Endothelial cell of umbilical vein (primary cell): ENCODE results near the gene COL5A1. TPM values are rescaled to one million over a fixed set of nuclear protein-coding genes. Genes with fewer than 3 reads are reported as not detected.

ENCODE experiments used
- BruUV-seq: library from RNA; stranded (reverse); fragments of 400-500 nt; replicated peaks from 2 replicates; lab custom pipeline; 2021; lab: Mats Ljungman, UMichigan
- CTCF ChIA-PET: fragments of 300-600, 350-600 bp; sonication (Branson Sonifier 250); formaldehyde crosslinking; loops from one replicate; lab custom pipeline; 2021; ENCODE audit warnings: antibody characterized with exemption, inconsistent platforms; lab: Charles Lee
- POLR2A ChIA-PET: fragments of 300-600, 350-600 bp; sonication (Branson Sonifier 250); formaldehyde crosslinking; loops from one replicate; lab custom pipeline; 2021; ENCODE audit warnings: antibody characterized with exemption, inconsistent platforms; lab: Charles Lee
- DNase-seq: peaks from one replicate; pipeline ENCODE4 v3.0.0-alpha.2; 2011; ENCODE audit warnings: low read depth, low spot score
- FAIRE-seq: peaks from 2 replicates; lab custom pipeline; 2011; peaks lifted over from hg19 to GRCh38; lab: Jason Lieb, UNC
- H2AFZ ChIP-seq: 2 replicates; pipeline ENCODE4 v1.6.0; 2012; ENCODE audit warnings: low read depth, low read length, control low read depth, inconsistent platforms
- H3K27ac ChIP-seq: 2 replicates; pipeline ENCODE4 v1.5.1; 2011; ENCODE audit warnings: low read depth, mild to moderate bottlenecking, control low read depth, low read length, moderate library complexity; ENCODE audit not compliant: insufficient read depth
- H3K27me3 ChIP-seq, 2 experiments: 2 replicates each; pipeline versions ENCODE4 v1.6.0 to v1.6.1; 2011; ENCODE audit warnings: low read length in 2 of 2, mixed read lengths in 1 of 2; ENCODE audit not compliant: control insufficient read depth in 2 of 2, insufficient read depth in 2 of 2
- H3K36me3 ChIP-seq, 2 experiments: 2 replicates in 1 of 2; 3 replicates in 1 of 2; pipeline ENCODE4 v1.5.1; 2011; ENCODE audit warnings: low read length in 2 of 2, mild to moderate bottlenecking in 1 of 2, moderate library complexity in 1 of 2; ENCODE audit not compliant: control insufficient read depth in 2 of 2, insufficient read depth in 2 of 2; ENCODE audit errors: extremely low read depth in 1 of 2
- H3K4me1 ChIP-seq: 3 replicates; pipeline ENCODE4 v1.5.1; 2011; ENCODE audit warnings: mild to moderate bottlenecking, low read length; ENCODE audit not compliant: control insufficient read depth, insufficient read depth; ENCODE audit errors: extremely low read depth
- H3K4me2 ChIP-seq: 2 replicates; pipeline ENCODE4 v1.6.1; 2011; ENCODE audit warnings: low read length, control low read depth, mixed read lengths; ENCODE audit not compliant: insufficient read depth
- H3K4me3 ChIP-seq, 3 experiments: fragments of 200-600 bp in 1 of 3; sonication (generic), shearing (Covaris generic) in 1 of 3; replicated peaks in 1 of 3; 2 replicates each; pipeline ENCODE4 v1.5.1; 2011 to 2016; ENCODE audit warnings: control low read depth in 3 of 3, low read length in 3 of 3, mild to moderate bottlenecking in 2 of 3, inconsistent platforms in 1 of 3, low read depth in 1 of 3, moderate library complexity in 1 of 3; ENCODE audit not compliant: insufficient read depth in 1 of 3
- H3K79me2 ChIP-seq: 2 replicates; pipeline ENCODE4 v1.6.0; 2012; ENCODE audit warnings: low read length, inconsistent platforms; ENCODE audit not compliant: control insufficient read depth, insufficient read depth
- H3K9ac ChIP-seq: replicated peaks from 2 replicates; pipeline ENCODE3; 2011; ENCODE audit warnings: low read length, control low read depth; ENCODE audit not compliant: insufficient read depth; ENCODE audit errors: extremely low read depth
- H3K9me1 ChIP-seq: replicated peaks from 3 replicates; pipeline ENCODE4 v1.6.0; 2011; ENCODE audit warnings: mild to moderate bottlenecking, low read length; ENCODE audit not compliant: control insufficient read depth, insufficient read depth; ENCODE audit errors: extremely low read depth
- H3K9me3 ChIP-seq: replicated peaks from 2 replicates; pipeline ENCODE4 v1.5.1; 2012; ENCODE audit warnings: low read length, inconsistent platforms; ENCODE audit not compliant: control insufficient read depth, insufficient read depth
- H4K20me1 ChIP-seq: replicated peaks from 2 replicates; pipeline ENCODE3; 2011; ENCODE audit warnings: mild to moderate bottlenecking, low read length; ENCODE audit not compliant: control insufficient read depth, insufficient read depth; ENCODE audit errors: extremely low read depth
- EZH2 ChIP-seq: IDR thresholded peaks from 2 replicates; pipeline ENCODE4 v1.6.1; 2012; ENCODE audit warnings: borderline replicate concordance, low read depth, mild to moderate bottlenecking, moderate library complexity, low read length, inconsistent platforms; ENCODE audit not compliant: severe bottlenecking
- FOS ChIP-seq: IDR thresholded peaks from 2 replicates; pipeline ENCODE4 v1.6.1; 2011; ENCODE audit warnings: mild to moderate bottlenecking, low read length, moderate library complexity, borderline replicate concordance; ENCODE audit not compliant: insufficient read depth
- GATA2 ChIP-seq: IDR thresholded peaks from 2 replicates; pipeline ENCODE4 v1.7.0; 2011; ENCODE audit warnings: low read depth, mild to moderate bottlenecking, moderate library complexity, mixed read lengths, low read length; ENCODE audit not compliant: insufficient read length, insufficient read depth
- JUN ChIP-seq: IDR thresholded peaks from 2 replicates; pipeline ENCODE4 v1.6.1; 2011; ENCODE audit warnings: borderline replicate concordance, low read depth; ENCODE audit not compliant: insufficient read length, insufficient read depth
- MYC ChIP-seq: IDR thresholded peaks from one replicate; pipeline ENCODE4 v1.6.1; 2011; ENCODE audit warnings: mild to moderate bottlenecking, low read depth, low read length
- POLR2A ChIP-seq: IDR thresholded peaks from 2 replicates; pipeline ENCODE4 v1.6.1; 2012; ENCODE audit warnings: low read depth, mild to moderate bottlenecking, control low read depth, low read length
- POLR2AphosphoS5 ChIP-seq: IDR thresholded peaks from 2 replicates; pipeline ENCODE4 v1.6.1; 2012; ENCODE audit warnings: low read depth, mild to moderate bottlenecking, control low read depth, low read length, moderate library complexity; ENCODE audit not compliant: insufficient read depth
- dilution Hi-C: fragments of 300-500 bp; cut with MboI; formaldehyde crosslinking; loops from one replicate; pipeline ENCODE4 v1.15.0; 2019; ENCODE audit warnings: low sequenced_read_pairs; ENCODE audit not compliant: extremely low pct_ligation_motif_present
- intact Hi-C: fragments of 100-400 bp; cut with micrococcal nuclease; formaldehyde crosslinking; loops from one replicate; pipeline ENCODE4 v1.10.0; 2022
- polyA plus RNA-seq, 4 experiments: library from polyadenylated mRNA; depleted of rRNA in 3 of 4; stranded (reverse) in 3 of 4; unstranded in 1 of 4; fragments of >200 nt; gene quantifications; 2 replicates each; pipeline versions ENCODE4 v1.2.1 to v1.2.3, GENCODE V29; 2011 to 2012; ENCODE audit warnings: missing spikeins in 1 of 4
- total RNA-seq: library from RNA; stranded (reverse); gene quantifications from 2 replicates; pipeline ENCODE4 v1.2.3, GENCODE V29; 2021
- TF ChIP-seq, protein P1 (sequence below): IDR thresholded peaks from 2 replicates; pipeline ENCODE4 v1.6.1; 2011; ENCODE audit not compliant: insufficient read depth, insufficient read length
- TF ChIP-seq, protein P2 (sequence below), 2 donors: IDR thresholded peaks; 1 replicate in 1 of 2; 2 replicates in 1 of 2; pipeline ENCODE4 v1.5.1; 2011; ENCODE audit warnings: low read length in 2 of 2, mild to moderate bottlenecking in 2 of 2, moderate library complexity in 2 of 2, control low read depth in 1 of 2, inconsistent platforms in 1 of 2, low read depth in 1 of 2; ENCODE audit not compliant: insufficient read depth in 1 of 2; ENCODE audit errors: extremely low read depth in 1 of 2

The COL5A1 gene
- total and polyA plus RNA-seq, 2 donors (not counting 3 experiments of a cell fraction or from before 2014, with no cell fraction given), result 97.4 to 175 TPM

DNA sequence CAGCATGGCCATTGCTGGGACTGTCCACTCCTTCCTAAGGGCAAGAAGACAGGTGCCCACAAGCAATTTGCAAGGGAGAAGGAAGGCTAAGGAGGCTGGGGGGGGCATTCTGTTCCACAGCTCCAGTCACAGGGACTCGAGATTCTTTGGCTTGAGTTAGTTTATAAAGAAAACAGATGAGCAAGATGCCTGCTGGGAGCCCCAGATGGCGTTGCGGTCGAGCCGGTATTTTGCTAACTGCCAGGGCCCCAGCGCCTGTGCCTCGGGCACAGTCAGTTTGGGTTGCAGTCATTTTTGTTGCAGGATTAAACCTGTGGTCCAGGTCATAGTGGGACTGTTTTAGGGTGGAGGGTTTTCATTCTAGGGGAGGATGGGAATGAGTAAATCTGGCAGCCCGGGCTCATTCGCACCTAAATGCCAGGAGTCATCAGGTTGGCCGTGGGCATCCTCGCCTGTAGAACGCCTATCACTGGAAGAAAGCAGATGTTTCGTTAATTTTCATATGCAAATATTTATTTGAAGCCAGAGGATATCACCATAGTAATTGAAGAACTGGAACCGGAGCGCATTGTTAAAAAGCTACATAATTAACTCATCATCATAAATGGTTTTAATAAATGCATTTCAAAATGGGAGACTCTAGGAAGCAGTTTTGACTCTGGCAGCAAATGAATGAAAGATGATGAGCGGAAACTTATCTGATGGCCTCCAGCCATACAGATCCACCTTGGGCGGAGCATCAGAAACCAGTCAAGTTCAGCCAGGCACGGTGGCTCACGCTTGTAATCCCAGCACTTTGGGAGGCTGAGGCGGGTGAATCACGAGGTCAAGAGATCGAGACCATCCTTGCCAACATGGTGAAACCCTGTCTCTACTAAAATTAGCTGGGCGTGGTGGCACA lies 151.9 kb downstream of the COL5A1 start:
- CTCF ChIA-PET, result no interaction called here
- Histone ChIP-seq H3K27ac (no peak overlapping the region), H3K9ac (no peak overlapping the region), H3K27me3 (no peaks in the 10 kb centered on the region), H4K20me1 (no peaks in the 10 kb centered on the region), H3K4me2 (no peak overlapping the region), H2AFZ (no peak overlapping the region), H3K36me3 (peaks cover 0 to 21% of the 10 kb centered on the region in 2 experiments), H3K9me1 (no peaks in the 10 kb centered on the region), H3K79me2 (no peaks in the 10 kb centered on the region), H3K9me3 (no peaks in the 10 kb centered on the region), H3K4me1 (no peaks in the 10 kb centered on the region), H3K4me3 (no peak overlapping the region)
- no peak for TF ChIP-seq GATA2
- no peak for TF ChIP-seq JUN
- TF ChIP-seq, protein P1, sequence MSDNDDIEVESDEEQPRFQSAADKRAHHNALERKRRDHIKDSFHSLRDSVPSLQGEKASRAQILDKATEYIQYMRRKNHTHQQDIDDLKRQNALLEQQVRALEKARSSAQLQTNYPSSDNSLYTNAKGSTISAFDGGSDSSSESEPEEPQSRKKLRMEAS, result no peak
- dilution Hi-C loops (no loop called here), intact Hi-C loops (no loop called here)
- DNase-seq, result no peak
- FAIRE-seq, result no peak
- POLR2A ChIA-PET, result no interaction called here
- no TSS peak for BruUV-seq

GRCh38 chr9:134794663-134795370 lies 153.2 kb downstream of the COL5A1 start:
- Histone ChIP-seq H3K36me3 (peaks cover 4 to 21% of the 10 kb centered on the region in 2 experiments), H4K20me1 (no peaks in the 10 kb centered on the region), H3K9ac (no peak overlapping the region), H3K79me2 (no peaks in the 10 kb centered on the region), H3K9me3 (no peaks in the 10 kb centered on the region), H3K4me3 (no peak overlapping the region), H3K4me2 (no peak overlapping the region), H2AFZ (no peak overlapping the region), H3K27me3 (no peaks in the 10 kb centered on the region), H3K4me1 (no peaks in the 10 kb centered on the region), H3K27ac (no peak overlapping the region), H3K9me1 (no peaks in the 10 kb centered on the region)
- ChIA-PET CTCF (interaction anchor here (1.3 kb wide), 1 partner anchor 16 kb away, joined by 3 read pairs; no protein-coding TSS in a partner anchor), POLR2A (no interaction called here)
- dilution Hi-C loops, result no loop called here
- no TSS peak for BruUV-seq
- TF ChIP-seq EZH2 (no peak), MYC (no peak), GATA2 (no peak), POLR2A (no peak), FOS (no peak), POLR2AphosphoS5 (no peak), JUN (no peak)
- TF ChIP-seq, protein P1, result no peak
- TF ChIP-seq, protein P2, sequence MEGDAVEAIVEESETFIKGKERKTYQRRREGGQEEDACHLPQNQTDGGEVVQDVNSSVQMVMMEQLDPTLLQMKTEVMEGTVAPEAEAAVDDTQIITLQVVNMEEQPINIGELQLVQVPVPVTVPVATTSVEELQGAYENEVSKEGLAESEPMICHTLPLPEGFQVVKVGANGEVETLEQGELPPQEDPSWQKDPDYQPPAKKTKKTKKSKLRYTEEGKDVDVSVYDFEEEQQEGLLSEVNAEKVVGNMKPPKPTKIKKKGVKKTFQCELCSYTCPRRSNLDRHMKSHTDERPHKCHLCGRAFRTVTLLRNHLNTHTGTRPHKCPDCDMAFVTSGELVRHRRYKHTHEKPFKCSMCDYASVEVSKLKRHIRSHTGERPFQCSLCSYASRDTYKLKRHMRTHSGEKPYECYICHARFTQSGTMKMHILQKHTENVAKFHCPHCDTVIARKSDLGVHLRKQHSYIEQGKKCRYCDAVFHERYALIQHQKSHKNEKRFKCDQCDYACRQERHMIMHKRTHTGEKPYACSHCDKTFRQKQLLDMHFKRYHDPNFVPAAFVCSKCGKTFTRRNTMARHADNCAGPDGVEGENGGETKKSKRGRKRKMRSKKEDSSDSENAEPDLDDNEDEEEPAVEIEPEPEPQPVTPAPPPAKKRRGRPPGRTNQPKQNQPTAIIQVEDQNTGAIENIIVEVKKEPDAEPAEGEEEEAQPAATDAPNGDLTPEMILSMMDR (IDR thresholded peaks at IDR 0.05; ENCODE audit: extremely low read depth in 1 of 2, insufficient read depth in 1 of 2, low read depth in 1 of 2, low read length in 2 of 2), result no peak
- FAIRE-seq (no peak), DNase-seq (no peak)
- intact Hi-C loops, result no loop called here
